Hematopoietic multipotent progenitor cell (in vitro differentiated cells): ENCODE measurements around the gene NTN4. TPM values are rescaled to one million over a fixed set of nuclear protein-coding genes. Genes with fewer than 3 reads are reported as not detected.
"Not testable (repeated sequence)": the region's sequence is repeated elsewhere in the genome, so short reads cannot be mapped to it uniquely, and the experiment has no call there.

Experiments
- DNase-seq, 3 donors: peaks; one replicate each; pipeline ENCODE4 v3.0.0-alpha.2; 2011 to 2015; ENCODE audit warnings: low read depth in 2 of 3, low spot score in 2 of 3
- small RNA-seq: library from RNA; depleted of rRNA; stranded (forward); fragments of <200 nt; gene quantifications from one replicate; pipeline ENCODE3, GENCODE V24; 2012
- total RNA-seq: library from RNA; depleted of rRNA; stranded (reverse); fragments of >200 nt; gene quantifications from one replicate; pipeline ENCODE4 v1.2.3, GENCODE V29; 2012

NTN4 gene
- total RNA-seq, 1 donor, result under 0.01 TPM

DNA sequence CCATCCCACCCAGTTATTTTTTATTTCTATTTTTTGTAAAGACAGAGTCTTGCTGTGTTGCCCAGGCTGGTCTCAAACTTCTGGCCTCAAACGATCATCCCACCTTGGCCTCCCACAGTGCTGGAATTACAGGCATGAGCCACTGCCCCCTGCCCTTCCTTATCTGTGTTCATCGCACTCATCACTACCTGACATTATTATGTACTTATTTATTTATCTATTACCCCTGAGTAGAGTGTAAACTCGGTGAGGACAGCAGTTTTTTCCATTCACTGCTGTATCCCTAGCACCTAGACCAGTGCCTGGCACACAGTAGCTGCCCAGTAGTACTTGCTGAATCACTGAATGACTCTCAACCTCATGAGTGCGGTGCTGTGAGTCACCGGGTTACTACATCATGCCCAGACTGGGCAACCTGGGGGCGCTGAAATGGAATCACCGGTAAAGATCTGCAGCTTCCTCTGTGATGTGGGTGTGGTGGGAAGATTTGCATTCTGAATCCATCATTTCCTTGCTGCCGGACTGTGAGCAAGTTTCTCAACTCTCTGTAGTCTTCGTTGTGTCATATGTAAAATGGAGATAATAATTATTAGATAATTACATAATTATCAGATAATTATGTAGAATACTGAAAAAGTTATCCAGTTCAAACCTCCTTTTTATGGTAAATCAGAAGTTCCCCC is 157.4 kb downstream of the NTN4 start:
- no peak for DNase-seq

- no peak for DNase-seq
These were observed 160.1 kb downstream of the NTN4 start for GRCh38 chr12:95630496-95630895.

DNA sequence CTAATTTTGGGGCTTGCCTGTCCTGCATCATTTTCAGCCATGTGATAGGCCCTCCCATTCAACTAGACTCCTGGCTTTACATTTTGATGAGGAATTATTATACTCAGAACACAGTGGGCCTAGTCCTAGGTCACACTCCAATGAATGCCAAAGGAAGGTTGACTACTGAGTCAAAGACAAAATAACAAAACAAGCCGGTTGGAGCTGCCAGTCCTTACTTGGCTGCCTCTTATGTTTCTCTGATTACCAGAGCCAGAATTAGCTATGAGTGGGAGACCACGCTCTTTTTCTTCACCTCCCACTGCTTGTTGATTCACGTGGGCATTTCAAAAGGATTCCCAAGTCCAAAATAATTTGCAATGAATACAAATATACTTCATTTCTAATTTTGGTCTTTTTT is 161.2 kb downstream of the NTN4 start:
- no peak for DNase-seq

- DNase-seq, result no peak
These were observed 163.7 kb downstream of the NTN4 start for GRCh38 chr12:95626854-95627253.

DNA sequence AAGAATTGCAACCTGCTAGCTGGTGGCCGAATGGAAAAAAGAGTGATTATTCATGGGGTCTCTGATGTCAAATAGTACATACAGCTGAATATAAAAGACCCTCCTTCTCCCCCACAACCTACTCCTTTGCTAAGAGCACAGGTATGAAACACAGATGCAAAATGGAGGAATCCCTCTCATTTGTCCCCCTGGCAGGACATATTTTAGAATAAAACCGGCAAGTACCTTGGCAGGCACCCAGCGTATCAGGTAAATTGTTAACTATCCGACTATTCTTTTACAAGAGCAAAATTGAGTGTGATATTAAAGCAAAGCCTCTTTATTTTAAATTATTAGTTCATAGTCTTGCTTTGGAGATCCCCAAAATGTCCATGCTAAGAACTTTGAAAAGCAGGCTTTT is 165.6 kb downstream of the NTN4 start:
- no peak for DNase-seq

DNA sequence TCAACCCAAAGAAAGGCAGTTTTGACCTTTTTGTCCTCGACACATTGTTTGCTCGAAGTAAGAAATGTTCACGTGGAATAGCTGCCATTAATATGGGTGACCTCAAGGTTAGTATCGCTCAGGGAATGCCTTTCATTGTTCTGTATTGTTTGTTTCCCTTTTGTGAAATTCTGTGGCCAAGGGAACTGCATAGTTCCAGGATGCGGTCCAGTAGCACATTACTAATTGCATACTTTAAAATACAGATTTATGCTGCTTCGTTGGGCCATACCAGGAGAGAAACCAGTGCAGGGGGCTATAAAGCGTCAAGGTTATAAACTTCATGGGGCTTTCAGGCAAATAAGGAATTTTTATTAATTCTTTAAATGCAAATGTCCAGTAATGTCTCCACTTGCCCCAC is 166.0 kb downstream of the NTN4 start:
- DNase-seq, result no peak

GRCh38 chr12:95623554-95624170 is 166.9 kb downstream of the NTN4 start:
- DNase-seq, result peak in 2 of 3 donors; percentile 45 to 52

GRCh38 chr12:95622879-95623278 is 167.7 kb downstream of the NTN4 start:
- no peak for DNase-seq

DNA sequence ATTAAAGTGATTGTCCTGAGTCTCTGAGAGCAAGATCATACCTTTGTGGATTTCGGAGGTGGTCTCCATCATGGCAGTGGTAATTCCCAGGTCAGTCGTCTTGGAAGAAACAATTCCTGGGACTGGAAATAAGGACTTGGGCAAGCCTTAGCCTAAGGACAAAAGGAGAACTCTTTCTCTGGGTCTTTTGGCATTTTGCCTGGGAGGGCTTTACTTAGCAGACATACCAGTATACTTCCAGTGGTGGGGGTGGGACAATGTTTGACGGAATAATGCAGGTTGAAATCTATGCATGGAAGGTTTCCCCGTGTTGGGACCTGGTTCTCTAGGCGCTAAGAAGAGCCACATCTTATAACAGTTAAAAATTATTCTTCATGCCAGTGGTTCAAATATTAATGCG is 168.8 kb downstream of the NTN4 start:
- DNase-seq, result no peak

GRCh38 chr12:95620171-95620570 is 170.4 kb downstream of the NTN4 start:
- no peak for DNase-seq

GRCh38 chr12:95616470-95616869 is 174.1 kb downstream of the NTN4 start:
- DNase-seq, result not testable (repeated sequence)

GRCh38 chr12:95615749-95616148 is 174.8 kb downstream of the NTN4 start:
- DNase-seq, result no peak

- no peak for DNase-seq
These were observed 176.1 kb downstream of the NTN4 start for GRCh38 chr12:95614390-95614982.

DNA sequence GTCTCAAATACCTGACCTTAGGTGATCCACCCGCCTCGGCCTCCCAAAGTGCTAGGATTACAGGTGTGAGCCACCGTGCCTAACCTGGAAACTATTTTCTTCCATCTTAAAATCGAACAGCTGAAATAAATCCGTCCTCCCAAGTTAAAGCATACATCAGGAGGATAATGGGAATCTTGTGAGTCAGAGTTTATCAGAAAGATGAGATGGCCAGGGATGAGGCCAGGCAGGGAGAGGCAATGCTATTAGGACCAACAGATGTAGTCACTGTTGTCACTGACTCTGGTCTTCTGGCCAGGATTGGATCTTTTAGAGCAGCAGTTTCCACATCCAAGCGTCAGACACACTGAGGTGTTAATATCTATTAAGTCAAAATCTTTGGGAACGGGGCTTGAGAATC is 177.5 kb downstream of the NTN4 start:
- no peak for DNase-seq

GRCh38 chr12:95611676-95612309 is 178.8 kb downstream of the NTN4 start:
- DNase-seq, result no peak

GRCh38 chr12:95608252-95609033 is 182.1 kb downstream of the NTN4 start:
- no peak for DNase-seq

Small RNA genes lying within 50 kb of the gene (small RNA-seq; reads per million reads assigned to genes)
- not detected for gene RF00019
- gene RNU6-247P, result not detected

Other genes starting within 250 kb of the NTN4 start
- gene USP44, start 239.3 kb downstream of the NTN4 start, total RNA-seq, result 0.54 TPM
- gene SNRPF, start 68.2 kb upstream of the NTN4 start, total RNA-seq, result 10.2 TPM
- gene CCDC38, start 151.8 kb upstream of the NTN4 start, total RNA-seq, result under 0.01 TPM
- 0.81 TPM for gene AMDHD1, start 152.6 kb upstream of the NTN4 start, total RNA-seq
- gene HAL, start 205.6 kb upstream of the NTN4 start, total RNA-seq, result 3.2 TPM
- 101 TPM for gene LTA4H, start 244.8 kb upstream of the NTN4 start, total RNA-seq